PFSK-1 (cell line): Measurements from ENCODE around the gene KRTAP10-3.

Source experiments
- FOXP2 ChIP-seq: optimal IDR thresholded peaks from 2 replicates; pipeline ENCODE3; 2011; ENCODE audit warnings: borderline replicate concordance, control low read depth, inconsistent platforms; ENCODE audit not compliant: insufficient read depth; ENCODE audit errors: extremely low read length, extremely low read depth
- POLR2AphosphoS5 ChIP-seq: IDR thresholded peaks from 2 replicates; pipeline ENCODE4 v1.6.1; 2012; ENCODE audit warnings: low read depth, mild to moderate bottlenecking, control low read depth, low read length, moderate library complexity
- REST ChIP-seq, 2 experiments: IDR thresholded peaks; 2 replicates each; pipeline versions ENCODE4 v1.6.1 to v1.8.0; 2011 to 2012; ENCODE audit warnings: low read depth in 2 of 2, low read length in 2 of 2, control low read depth in 1 of 2, inconsistent platforms in 1 of 2, mild to moderate bottlenecking in 1 of 2, moderate library complexity in 1 of 2; ENCODE audit not compliant: insufficient read depth in 1 of 2
- SIN3A ChIP-seq: IDR thresholded peaks from 2 replicates; pipeline ENCODE4 v1.6.1; 2012; ENCODE audit warnings: mild to moderate bottlenecking, low read length, moderate library complexity, borderline replicate concordance; ENCODE audit not compliant: insufficient read depth
- TAF1 ChIP-seq: IDR thresholded peaks from 2 replicates; pipeline ENCODE4 v1.6.1; 2012; ENCODE audit warnings: low read length, control low read depth, borderline replicate concordance; ENCODE audit not compliant: insufficient read depth

Gene KRTAP10-3

GRCh38 chr21:44596068-44596725, 37.6 kb upstream of the KRTAP10-3 start:
- TF ChIP-seq POLR2AphosphoS5 (no peak), REST (IDR thresholded peaks at IDR 0.05; ENCODE audit: insufficient read depth in 1 of 2, low read depth in 2 of 2, low read length in 2 of 2) (no peak), TAF1 (no peak), FOXP2 (no peak), SIN3A (no peak)

GRCh38 chr21:44595524-44595923, 36.9 kb upstream of the KRTAP10-3 start:
- TF ChIP-seq SIN3A (no peak), FOXP2 (no peak), POLR2AphosphoS5 (no peak), REST (IDR thresholded peaks at IDR 0.05; ENCODE audit: insufficient read depth in 1 of 2, low read depth in 2 of 2, low read length in 2 of 2) (no peak), TAF1 (no peak)

- TF ChIP-seq SIN3A (no peak), TAF1 (no peak), FOXP2 (no peak), REST (IDR thresholded peaks at IDR 0.05; ENCODE audit: insufficient read depth in 1 of 2, low read depth in 2 of 2, low read length in 2 of 2) (no peak), POLR2AphosphoS5 (no peak)
Measured at GRCh38 chr21:44594406-44594916, 35.9 kb upstream of the KRTAP10-3 start.

- no peak for TF ChIP-seq FOXP2
- no peak for TF ChIP-seq TAF1
- TF ChIP-seq SIN3A, result no peak
- no peak for TF ChIP-seq POLR2AphosphoS5
- no peak for TF ChIP-seq REST (IDR thresholded peaks at IDR 0.05; ENCODE audit: insufficient read depth in 1 of 2, low read depth in 2 of 2, low read length in 2 of 2)
Measured at GRCh38 chr21:44593598-44594405, 35.2 kb upstream of the KRTAP10-3 start.
